ENCODE data around the gene ANKS6. TPM values are rescaled to one million over a fixed set of nuclear protein-coding genes. Genes with fewer than 3 reads are reported as not detected.

Gene ANKS6
- total RNA-seq, 1 experiment from 2014 or later = 46.3 TPM

DNA sequence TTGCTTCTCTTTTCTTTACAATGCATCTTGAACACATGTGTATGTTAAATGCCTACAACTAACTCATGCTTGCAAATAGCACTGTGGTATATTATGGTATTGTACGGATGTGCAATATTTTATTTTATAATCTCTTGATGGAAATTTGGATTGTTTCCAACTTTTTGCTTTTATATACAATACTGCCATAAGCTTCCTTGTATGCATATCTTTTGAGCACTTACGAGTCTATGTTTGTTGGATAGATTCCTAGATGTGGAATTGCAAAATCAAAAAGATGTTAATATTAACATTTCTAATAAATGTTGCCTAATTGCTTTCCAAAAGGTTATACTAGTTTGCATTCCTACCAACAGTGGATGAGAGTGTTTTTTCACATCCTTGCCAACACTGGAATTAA, 7.7 kb upstream of the ANKS6 start:
- peaks cover 26% of the 10 kb centered on the region for H3K27me3 Mint-ChIP-seq (ENCODE audit: low read depth)
- WGBS (ENCODE audit: extremely low coverage, insufficient read length, low lambda C conversion rate) = no CpG with 5 or more reads among the region's 2 CpGs
- no peak for DNase-seq

More for the DNA sequence above, 7.7 kb upstream of the ANKS6 start:
- Mint-ChIP-seq H3K4me1 (peaks cover 44 to 47% of the 10 kb centered on the region in 2 experiments), H3K36me3 (ENCODE audit: insufficient read depth in 1 of 3, low read depth in 3 of 3) (no peaks in the 10 kb centered on the region), H3K9me3 (no peaks in the 10 kb centered on the region), H3K4me3 (no peak overlapping the region), H3K27ac (no peak overlapping the region)
- Histone ChIP-seq H3K4me1 (ENCODE audit: insufficient read depth, low read length) (no peaks in the 10 kb centered on the region; the same call in 1 of the 2 replicates), H4K20me1 (ENCODE audit: control insufficient read depth, insufficient read depth, insufficient read length) (no peaks in the 10 kb centered on the region), H3K56ac (ENCODE audit: insufficient read length, low read depth, low read length) (no peak overlapping the region), H2AFZ (ENCODE audit: low read length) (no peak overlapping the region), H2BK20ac (ENCODE audit: low read depth, low read length, poor library complexity, severe bottlenecking) (no peak overlapping the region), H4K8ac (replicated peaks; ENCODE audit: insufficient read length, low read depth, low read length) (no peak overlapping the region), H2AK5ac (ENCODE audit: insufficient read length, low read length) (no peak overlapping the region), H4K5ac (ENCODE audit: insufficient read length, low read depth, low read length) (no peak overlapping the region), H3K23ac (ENCODE audit: insufficient read length, low read depth, low read length) (no peak overlapping the region), H3K4me2 (ENCODE audit: insufficient read depth, insufficient read length, low read length) (no peak overlapping the region), H3K79me2 (ENCODE audit: insufficient read depth, low read length) (no peaks in the 10 kb centered on the region), H2BK5ac (ENCODE audit: insufficient read length, low read length) (no peak overlapping the region), H3T11ph (ENCODE audit: low read length) (no peak overlapping the region), H3K14ac (ENCODE audit: insufficient read depth, low read length) (no peak overlapping the region), H2BK12ac (ENCODE audit: insufficient read length, low read depth, low read length) (no peak overlapping the region), H3K27me3 (ENCODE audit: insufficient read depth, low read length) (no peaks in the 10 kb centered on the region), H2BK120ac (ENCODE audit: low read depth, low read length, poor library complexity, severe bottlenecking) (no peak overlapping the region), H3K4ac (ENCODE audit: low read depth, low read length) (no peak overlapping the region), H3K9me3 (ENCODE audit: control insufficient read depth, low read depth, low read length) (no peaks in the 10 kb centered on the region), H3K79me1 (ENCODE audit: insufficient read depth, low read depth, low read length, poor library complexity, severe bottlenecking) (no peaks in the 10 kb centered on the region), H4K91ac (ENCODE audit: insufficient read length, low read depth, low read length) (no peak overlapping the region), H3K18ac (ENCODE audit: insufficient read length, low read depth, low read length) (no peak overlapping the region), H2BK15ac (ENCODE audit: low read depth, low read length) (no peak overlapping the region), H3K27ac (ENCODE audit: insufficient read length, low read depth, low read length) (no peak overlapping the region), H3K23me2 (ENCODE audit: insufficient read length, low read depth, low read length, poor library complexity, severe bottlenecking) (peaks cover 8% of the 10 kb centered on the region), H3K9ac (ENCODE audit: extremely low read depth, insufficient read length, low read length) (no peak overlapping the region)
- TF ChIP-seq, protein P1, sequence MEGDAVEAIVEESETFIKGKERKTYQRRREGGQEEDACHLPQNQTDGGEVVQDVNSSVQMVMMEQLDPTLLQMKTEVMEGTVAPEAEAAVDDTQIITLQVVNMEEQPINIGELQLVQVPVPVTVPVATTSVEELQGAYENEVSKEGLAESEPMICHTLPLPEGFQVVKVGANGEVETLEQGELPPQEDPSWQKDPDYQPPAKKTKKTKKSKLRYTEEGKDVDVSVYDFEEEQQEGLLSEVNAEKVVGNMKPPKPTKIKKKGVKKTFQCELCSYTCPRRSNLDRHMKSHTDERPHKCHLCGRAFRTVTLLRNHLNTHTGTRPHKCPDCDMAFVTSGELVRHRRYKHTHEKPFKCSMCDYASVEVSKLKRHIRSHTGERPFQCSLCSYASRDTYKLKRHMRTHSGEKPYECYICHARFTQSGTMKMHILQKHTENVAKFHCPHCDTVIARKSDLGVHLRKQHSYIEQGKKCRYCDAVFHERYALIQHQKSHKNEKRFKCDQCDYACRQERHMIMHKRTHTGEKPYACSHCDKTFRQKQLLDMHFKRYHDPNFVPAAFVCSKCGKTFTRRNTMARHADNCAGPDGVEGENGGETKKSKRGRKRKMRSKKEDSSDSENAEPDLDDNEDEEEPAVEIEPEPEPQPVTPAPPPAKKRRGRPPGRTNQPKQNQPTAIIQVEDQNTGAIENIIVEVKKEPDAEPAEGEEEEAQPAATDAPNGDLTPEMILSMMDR (conservative IDR thresholded peaks at IDR 0.05) = no peak
